ENCODE measurements around the gene UBE4B. TPM values are rescaled to one million over a fixed set of nuclear protein-coding genes. Genes with fewer than 3 reads are reported as not detected.

Gene UBE4B
- total RNA-seq, 1 donor from 2014 or later: 39.1 TPM

DNA sequence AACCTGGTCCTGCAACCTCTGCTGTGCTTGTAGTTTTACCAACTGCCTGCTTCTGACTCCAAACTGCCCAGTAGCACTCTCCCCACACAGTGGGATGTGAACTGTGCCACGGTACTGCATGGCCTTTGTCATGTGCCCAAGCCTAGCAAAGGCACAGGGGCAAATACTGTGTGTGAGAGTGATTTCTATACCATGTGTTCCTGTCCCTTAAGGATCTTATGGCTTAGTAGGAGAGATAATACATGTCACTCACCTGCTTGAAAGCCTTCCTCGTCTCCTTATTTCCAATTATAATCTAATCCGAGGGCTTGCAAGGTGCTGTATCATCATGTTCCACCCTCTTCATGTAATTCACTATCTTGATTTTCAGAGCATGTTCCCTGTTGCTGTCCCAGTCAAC lies 51.3 kb downstream of the UBE4B start:
- no peak overlapping the region for H3K27ac ChIP-seq
- no peaks in the 10 kb centered on the region for H3K27me3 ChIP-seq (ENCODE audit: low read depth)
- H3K36me3 ChIP-seq: no peaks in the 10 kb centered on the region
- TF ChIP-seq, protein P1, sequence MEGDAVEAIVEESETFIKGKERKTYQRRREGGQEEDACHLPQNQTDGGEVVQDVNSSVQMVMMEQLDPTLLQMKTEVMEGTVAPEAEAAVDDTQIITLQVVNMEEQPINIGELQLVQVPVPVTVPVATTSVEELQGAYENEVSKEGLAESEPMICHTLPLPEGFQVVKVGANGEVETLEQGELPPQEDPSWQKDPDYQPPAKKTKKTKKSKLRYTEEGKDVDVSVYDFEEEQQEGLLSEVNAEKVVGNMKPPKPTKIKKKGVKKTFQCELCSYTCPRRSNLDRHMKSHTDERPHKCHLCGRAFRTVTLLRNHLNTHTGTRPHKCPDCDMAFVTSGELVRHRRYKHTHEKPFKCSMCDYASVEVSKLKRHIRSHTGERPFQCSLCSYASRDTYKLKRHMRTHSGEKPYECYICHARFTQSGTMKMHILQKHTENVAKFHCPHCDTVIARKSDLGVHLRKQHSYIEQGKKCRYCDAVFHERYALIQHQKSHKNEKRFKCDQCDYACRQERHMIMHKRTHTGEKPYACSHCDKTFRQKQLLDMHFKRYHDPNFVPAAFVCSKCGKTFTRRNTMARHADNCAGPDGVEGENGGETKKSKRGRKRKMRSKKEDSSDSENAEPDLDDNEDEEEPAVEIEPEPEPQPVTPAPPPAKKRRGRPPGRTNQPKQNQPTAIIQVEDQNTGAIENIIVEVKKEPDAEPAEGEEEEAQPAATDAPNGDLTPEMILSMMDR (IDR thresholded peaks at IDR 0.05): no peak
- DNase-seq: no peak
- no peaks in the 10 kb centered on the region for H3K4me1 ChIP-seq
- ATAC-seq: no peak
- H3K4me3 ChIP-seq: no peak overlapping the region
- intact Hi-C loops (cut with DNase I): no loop called here
- H3K9me3 ChIP-seq: no peaks in the 10 kb centered on the region

DNA sequence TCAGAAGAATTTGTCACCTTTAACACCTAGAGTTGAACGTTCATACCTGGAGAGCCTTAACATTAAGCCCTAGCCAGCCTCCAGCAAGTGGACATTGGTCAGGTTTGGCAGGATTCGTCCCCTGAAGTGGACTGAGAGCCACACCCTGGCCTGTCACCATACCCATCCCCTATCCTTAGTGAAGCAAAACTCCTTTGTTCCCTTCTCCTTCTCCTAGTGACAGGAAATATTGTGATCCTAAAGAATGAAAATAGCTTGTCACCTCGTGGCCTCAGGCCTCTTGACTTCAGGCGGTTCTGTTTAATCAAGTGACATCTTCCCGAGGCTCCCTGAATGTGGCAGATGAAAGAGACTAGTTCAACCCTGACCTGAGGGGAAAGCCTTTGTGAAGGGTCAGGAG lies 52.3 kb downstream of the UBE4B start:
- H3K27me3 ChIP-seq (ENCODE audit: low read depth): no peaks in the 10 kb centered on the region
- ATAC-seq (no peak), DNase-seq (no peak)
- intact Hi-C loops (cut with DNase I): no loop called here
- H3K9me3 ChIP-seq: no peaks in the 10 kb centered on the region
- no peak overlapping the region for H3K4me3 ChIP-seq
- H3K4me1 ChIP-seq: no peaks in the 10 kb centered on the region
- TF ChIP-seq, protein P1 (IDR thresholded peaks at IDR 0.05): no peak
- H3K27ac ChIP-seq: no peak overlapping the region
- H3K36me3 ChIP-seq: no peaks in the 10 kb centered on the region

DNA sequence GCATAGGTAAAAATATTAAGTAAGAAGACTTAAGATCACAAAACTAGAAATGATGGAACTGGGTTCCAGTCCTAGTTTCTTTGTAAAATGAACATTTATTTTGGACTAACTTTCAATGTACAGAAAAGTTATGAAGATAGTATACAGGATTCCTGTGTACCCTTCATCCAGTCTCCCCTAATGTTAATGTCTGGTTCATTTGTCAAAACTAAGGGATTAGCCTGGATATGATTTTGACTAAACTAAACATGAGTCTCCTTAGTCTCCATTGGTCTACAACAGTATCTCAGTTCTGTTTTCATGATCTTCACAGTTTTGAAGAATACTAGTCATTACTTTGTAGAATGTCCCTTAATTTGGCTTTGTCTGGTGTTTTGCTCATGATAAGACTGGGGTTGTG lies 54.5 kb downstream of the UBE4B start:
- no peak for ATAC-seq
- DNase-seq: no peak
- intact Hi-C loops (cut with DNase I): no loop called here
- no peaks in the 10 kb centered on the region for H3K36me3 ChIP-seq
- TF ChIP-seq, protein P1 (IDR thresholded peaks at IDR 0.05): no peak
- no peaks in the 10 kb centered on the region for H3K4me1 ChIP-seq
- no peaks in the 10 kb centered on the region for H3K27me3 ChIP-seq (ENCODE audit: low read depth)
- H3K9me3 ChIP-seq: no peaks in the 10 kb centered on the region
- H3K4me3 ChIP-seq: no peak overlapping the region
- no peak overlapping the region for H3K27ac ChIP-seq

DNA sequence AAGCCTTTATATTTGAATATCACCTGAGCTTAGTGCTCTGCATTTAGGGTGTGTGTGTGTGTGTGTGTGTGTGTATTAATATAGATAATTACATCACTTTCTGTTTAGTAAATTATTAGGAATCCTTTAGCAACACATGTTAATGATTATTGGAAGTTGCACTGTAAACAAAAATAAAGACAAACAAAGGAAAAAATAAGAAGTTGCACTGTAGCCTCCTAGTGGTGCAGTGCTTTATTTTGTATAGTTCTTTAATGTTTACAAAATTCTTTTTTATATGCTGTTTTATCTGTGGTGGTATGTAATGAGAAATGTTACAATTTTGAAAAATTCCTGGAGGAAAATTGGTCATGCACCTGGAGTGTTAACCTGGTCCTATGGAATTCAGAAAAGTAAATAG lies 69.2 kb downstream of the UBE4B start:
- Histone ChIP-seq H3K4me1 (no peaks in the 10 kb centered on the region), H3K27ac (no peak overlapping the region), H3K9me3 (no peaks in the 10 kb centered on the region), H3K36me3 (peaks cover 94% of the 10 kb centered on the region), H3K27me3 (ENCODE audit: low read depth) (no peaks in the 10 kb centered on the region), H3K4me3 (no peak overlapping the region)
- TF ChIP-seq, protein P1 (IDR thresholded peaks at IDR 0.05): no peak
- ATAC-seq: no peak
- intact Hi-C loops (cut with DNase I): no loop called here
- no peak for DNase-seq

DNA sequence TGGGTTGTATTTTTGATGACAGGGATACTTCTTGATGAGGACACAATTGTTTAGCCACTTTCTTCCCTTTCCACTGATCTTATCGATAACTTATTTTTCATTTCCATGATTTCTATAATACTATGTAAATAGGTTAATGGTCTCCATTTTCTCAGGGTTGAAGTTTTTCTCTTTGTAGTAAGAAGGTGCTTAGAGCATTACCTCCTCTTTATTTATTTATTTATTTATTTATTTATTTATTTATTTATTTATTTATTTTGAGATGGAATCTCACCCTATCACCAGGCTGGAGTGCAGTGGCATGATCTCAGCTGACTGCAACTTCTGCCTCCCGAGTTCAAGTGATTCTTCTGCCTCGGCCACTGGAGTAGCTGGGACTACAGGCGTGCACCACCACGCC lies 70.4 kb downstream of the UBE4B start:
- Histone ChIP-seq H3K9me3 (no peaks in the 10 kb centered on the region), H3K27ac (no peak overlapping the region), H3K27me3 (ENCODE audit: low read depth) (no peaks in the 10 kb centered on the region), H3K4me3 (no peak overlapping the region), H3K4me1 (no peaks in the 10 kb centered on the region), H3K36me3 (peaks cover 91% of the 10 kb centered on the region)
- ATAC-seq: no peak
- intact Hi-C loops (cut with DNase I): no loop called here
- no peak for DNase-seq
- TF ChIP-seq, protein P1 (IDR thresholded peaks at IDR 0.05): no peak

DNA sequence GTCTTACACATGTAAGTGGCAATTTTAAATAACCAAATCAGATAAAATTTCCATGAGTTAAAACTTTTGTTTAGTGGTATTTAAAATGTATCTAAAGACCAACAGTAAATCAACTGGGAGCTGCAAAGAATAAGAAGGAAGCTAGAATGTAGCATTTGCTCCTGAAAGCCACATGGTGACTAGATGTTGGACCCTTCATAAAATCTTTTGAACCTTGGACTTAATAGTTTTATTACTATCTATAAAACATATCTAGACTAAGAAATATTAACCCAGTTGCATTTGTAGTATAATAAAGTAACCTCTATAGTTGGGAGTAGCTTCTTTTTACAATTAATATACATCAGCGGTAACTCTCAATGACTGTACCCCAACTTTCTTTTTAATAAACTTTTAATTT lies 72.1 kb downstream of the UBE4B start:
- Histone ChIP-seq H3K27ac (no peak overlapping the region), H3K4me1 (no peaks in the 10 kb centered on the region), H3K4me3 (no peak overlapping the region), H3K9me3 (no peaks in the 10 kb centered on the region), H3K27me3 (ENCODE audit: low read depth) (no peaks in the 10 kb centered on the region), H3K36me3 (peaks cover 92% of the 10 kb centered on the region)
- ATAC-seq: no peak
- TF ChIP-seq, protein P1 (IDR thresholded peaks at IDR 0.05): no peak
- DNase-seq: no peak
- intact Hi-C loops (cut with DNase I): no loop called here
